ENCODE results near the gene TSPYL6.
"Not testable (repeated sequence)": the region's sequence is repeated elsewhere in the genome, so short reads cannot be mapped to it uniquely, and the experiment has no call there.

The TSPYL6 gene

GRCh38 chr2:54256091-54256694 lies at the start of gene TSPYL6:
TSS of gene TSPYL6 (minus strand) at chr2:54256229. CDS start at chr2:54256151, 78 bp downstream.
- no peak for TF ChIP-seq CTCF (conservative IDR thresholded peaks at IDR 0.05; ENCODE audit: low read depth, low read length)
- no peak for DNase-seq (ENCODE audit: low read depth)
- no peak within 1 kb of the TSS for H3K4me3 ChIP-seq (ENCODE audit: low read length)

GRCh38 chr2:54303631-54304030 lies 47.6 kb upstream of the TSPYL6 start:
- TF ChIP-seq CTCF (conservative IDR thresholded peaks at IDR 0.05; ENCODE audit: low read depth, low read length) = no peak
- DNase-seq (ENCODE audit: low read depth) = no peak
- H3K4me3 ChIP-seq (ENCODE audit: low read length) = no peak overlapping the region

- TF ChIP-seq CTCF (conservative IDR thresholded peaks at IDR 0.05; ENCODE audit: low read depth, low read length) = no peak
- DNase-seq (ENCODE audit: low read depth) = no peak
- no peak overlapping the region for H3K4me3 ChIP-seq (ENCODE audit: low read length)
These were observed 42.5 kb upstream of the TSPYL6 start for GRCh38 chr2:54298514-54298913.

GRCh38 chr2:54295911-54296310 lies 39.9 kb upstream of the TSPYL6 start:
- no peak for TF ChIP-seq CTCF (conservative IDR thresholded peaks at IDR 0.05; ENCODE audit: low read depth, low read length)
- no peak for DNase-seq (ENCODE audit: low read depth)
- no peak overlapping the region for H3K4me3 ChIP-seq (ENCODE audit: low read length)

DNA sequence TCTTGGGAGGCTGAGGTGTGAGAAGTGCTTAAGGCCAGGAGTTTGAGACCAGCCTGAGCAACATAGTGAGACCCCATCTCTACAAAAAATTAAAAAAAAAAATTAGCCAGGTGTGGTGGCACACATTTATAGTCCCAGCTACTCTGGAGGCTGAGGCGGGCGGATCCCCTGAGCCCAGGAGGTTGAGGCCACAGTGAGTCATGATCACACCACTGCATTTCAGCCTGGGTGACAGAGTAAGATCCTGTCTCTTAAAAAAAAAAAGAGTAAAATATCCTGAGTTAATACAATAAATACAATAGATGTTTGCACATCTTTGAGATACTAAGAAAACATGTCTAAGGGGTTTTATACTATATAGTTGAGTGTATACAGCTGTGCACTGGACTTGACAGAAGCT lies 38.6 kb upstream of the TSPYL6 start:
- H3K4me3 ChIP-seq (ENCODE audit: low read length); DNase-seq (ENCODE audit: low read depth): not testable (repeated sequence)

DNA sequence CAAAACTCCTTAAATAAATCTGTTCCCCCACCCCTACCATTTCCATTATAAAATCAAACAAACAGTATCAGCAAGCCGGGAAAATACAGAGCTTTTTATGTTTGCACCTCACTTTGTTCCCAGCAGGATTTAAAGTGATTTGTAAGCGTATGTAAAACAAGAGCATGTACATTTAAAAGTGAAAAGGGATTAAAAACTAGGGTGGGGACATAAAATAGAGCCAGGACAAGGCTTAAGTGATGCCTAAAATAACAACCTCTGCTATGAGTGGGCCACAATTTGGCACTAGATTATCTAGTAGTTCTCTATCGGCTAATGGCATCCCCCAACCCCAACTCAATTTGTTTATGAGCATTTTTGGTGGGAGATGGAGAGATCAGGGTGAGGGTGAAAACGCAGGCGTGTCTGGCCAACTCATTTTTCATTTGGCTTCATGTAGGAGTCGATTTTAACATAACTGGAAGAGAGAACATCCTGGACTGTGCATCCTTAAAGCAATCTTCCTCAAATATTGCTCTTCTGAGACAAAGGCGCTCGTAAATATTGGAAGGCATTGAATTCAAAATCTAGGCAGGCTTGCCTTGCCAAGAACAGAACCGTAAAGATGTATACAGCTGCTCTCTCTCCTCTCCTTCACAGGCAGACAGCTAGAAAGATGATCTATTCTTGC lies 34.5 kb upstream of the TSPYL6 start:
- no peak overlapping the region for H3K4me3 ChIP-seq (ENCODE audit: low read length)

GRCh38 chr2:54289917-54290316 lies 33.9 kb upstream of the TSPYL6 start:
- TF ChIP-seq CTCF (conservative IDR thresholded peaks at IDR 0.05; ENCODE audit: low read depth, low read length) = no peak
- DNase-seq (ENCODE audit: low read depth) = no peak
- no peak overlapping the region for H3K4me3 ChIP-seq (ENCODE audit: low read length)

More for the DNA sequence above, 34.5 kb upstream of the TSPYL6 start:
- no peak for TF ChIP-seq CTCF (conservative IDR thresholded peaks at IDR 0.05; ENCODE audit: low read depth, low read length)
- no peak for DNase-seq (ENCODE audit: low read depth)
